HCT116 (cell line): ENCODE results near the gene GCN1. TPM values are rescaled to one million over a fixed set of nuclear protein-coding genes. Genes with fewer than 3 reads are reported as not detected.

Source experiments
- ATAC-seq: fragments of 200-7000 bp; cut with Tn5 transposase; 2 replicates; pipeline ENCODE4 v1.9.1; 2020; ENCODE audit warnings: mild to moderate bottlenecking, moderate library complexity
- BruUV-seq: library from RNA; stranded (reverse); fragments of 400-500 nt; replicated peaks from 2 replicates; lab custom pipeline; 2021; lab: Mats Ljungman, UMichigan
- CTCF ChIA-PET: fragments of 300-600 bp; sonication (Branson Sonifier 250); formaldehyde crosslinking; loops from one replicate; lab custom pipeline; 2021; ENCODE audit warnings: antibody characterized with exemption; lab: Charles Lee
- POLR2A ChIA-PET: fragments of 300-600, 350-600 bp; sonication (Branson Sonifier 250); formaldehyde crosslinking; loops from one replicate; lab custom pipeline; 2021; ENCODE audit warnings: antibody characterized with exemption; lab: Charles Lee
- RAD21 ChIA-PET, 2 experiments: fragments of 300-600 bp; sonication (Branson Sonifier 250); formaldehyde crosslinking; loops; one replicate each; lab custom pipeline; 2023; ENCODE audit warnings: low total read pairs in 2 of 2; ENCODE audit not compliant: uncharacterized antibody in 2 of 2, unreplicated experiment in 2 of 2, low non-redundant PET in 1 of 2; lab: Charles Lee
- DNase-seq: peaks from one replicate; pipeline ENCODE4 v3.0.0-alpha.2; 2010; ENCODE audit warnings: low read depth, low spot score
- H2AFZ ChIP-seq: fragments of 200-600 bp; shearing (Covaris generic), sonication (generic); 2 replicates; pipeline ENCODE4 v1.6.1; 2017; ENCODE audit warnings: low read depth, mixed run types, mixed read lengths, antibody characterized with exemption, low read length; ENCODE audit not compliant: poor library complexity, severe bottlenecking
- H3K27ac ChIP-seq: 2 replicates; pipeline ENCODE4 v1.5.1; 2012; ENCODE audit warnings: low read depth, low read length
- H3K27me3 ChIP-seq: fragments of 200-600 bp; sonication (generic); 2 replicates; pipeline ENCODE4 v1.6.1; 2016; ENCODE audit warnings: mixed run types, low read length, mixed read lengths; ENCODE audit not compliant: insufficient read depth
- H3K36me3 ChIP-seq, 2 experiments: fragments of 200-500 bp in 1 of 2; fragments of 200-600 bp in 1 of 2; sonication (Bioruptor generic) in 1 of 2; sonication (generic) in 1 of 2; 2 replicates each; pipeline versions ENCODE4 v1.5.1 to v1.6.1; 2014 to 2016; ENCODE audit warnings: low read length in 2 of 2, inconsistent platforms in 1 of 2, mixed read lengths in 1 of 2, mixed run types in 1 of 2; ENCODE audit not compliant: insufficient read depth in 2 of 2, control insufficient read depth in 1 of 2
- H3K4me1 ChIP-seq, 2 experiments: fragments of 200-600 bp in 1 of 2; sonication (generic) in 1 of 2; 2 replicates each; pipeline versions ENCODE4 v1.5.1 to v1.6.1; 2012 to 2017; ENCODE audit warnings: low read length in 2 of 2, inconsistent platforms in 1 of 2, mild to moderate bottlenecking in 1 of 2, mixed read lengths in 1 of 2, mixed run types in 1 of 2, moderate library complexity in 1 of 2; ENCODE audit not compliant: insufficient read depth in 2 of 2, control insufficient read depth in 1 of 2
- H3K4me2 ChIP-seq: fragments of 200-600 bp; sonication (generic); 2 replicates; pipeline ENCODE4 v1.6.1; 2017; ENCODE audit warnings: mixed run types, low read length, mixed read lengths
- H3K4me3 ChIP-seq, 2 experiments: fragments of 200-600 bp in 1 of 2; sonication (generic) in 1 of 2; replicated peaks in 1 of 2; 2 replicates each; pipeline ENCODE4 v1.5.1; 2011 to 2016; ENCODE audit warnings: low read length in 2 of 2, control low read depth in 1 of 2, low read depth in 1 of 2, mild to moderate bottlenecking in 1 of 2, mixed read lengths in 1 of 2, mixed run types in 1 of 2
- H3K79me2 ChIP-seq: fragments of 200-600 bp; sonication (generic); 2 replicates; pipeline ENCODE4 v1.6.1; 2017; ENCODE audit warnings: mild to moderate bottlenecking, mixed run types, low read length, moderate library complexity, mixed read lengths; ENCODE audit not compliant: insufficient read depth
- H3K9ac ChIP-seq: fragments of 200-600 bp; sonication (generic); 2 replicates; pipeline ENCODE4 v1.6.1; 2016; ENCODE audit warnings: low read length, mixed read lengths
- H3K9me2 ChIP-seq: fragments of 200-600 bp; sonication (generic), shearing (Covaris generic); 2 replicates; pipeline ENCODE4 v1.6.1; 2017; ENCODE audit warnings: mixed run types, mild to moderate bottlenecking, moderate library complexity; ENCODE audit not compliant: insufficient read depth
- H3K9me3 ChIP-seq, 2 experiments: fragments of 200-500 bp in 1 of 2; fragments of 200-600 bp in 1 of 2; sonication (Bioruptor generic) in 1 of 2; sonication (generic) in 1 of 2; 2 replicates each; pipeline ENCODE4 v1.6.1; 2014 to 2017; ENCODE audit warnings: low read length in 2 of 2, mixed read lengths in 2 of 2, inconsistent platforms in 1 of 2, low read depth in 1 of 2, mild to moderate bottlenecking in 1 of 2, mixed run types in 1 of 2, moderate library complexity in 1 of 2; ENCODE audit not compliant: control insufficient read depth in 1 of 2, insufficient read depth in 1 of 2
- H4K20me1 ChIP-seq: fragments of 200-600 bp; sonication (generic), shearing (Covaris generic); 2 replicates; pipeline ENCODE4 v1.6.1; 2017; ENCODE audit warnings: mixed run types, mild to moderate bottlenecking, moderate library complexity; ENCODE audit not compliant: insufficient read depth
- CBX3 ChIP-seq: IDR thresholded peaks from 2 replicates; pipeline ENCODE4 v1.6.1; 2012; ENCODE audit warnings: low read depth
- EGR1 ChIP-seq: IDR thresholded peaks from 2 replicates; pipeline ENCODE4 v1.6.1; 2012; ENCODE audit warnings: low read depth
- JUND ChIP-seq: IDR thresholded peaks from 2 replicates; pipeline ENCODE4 v1.6.1; 2012
- POLR2A ChIP-seq: IDR thresholded peaks from 2 replicates; pipeline ENCODE4 v1.7.0; 2011; ENCODE audit warnings: borderline replicate concordance; ENCODE audit not compliant: insufficient read depth, insufficient read length; ENCODE audit errors: extremely low read depth
- REST ChIP-seq: IDR thresholded peaks from 2 replicates; pipeline ENCODE4 v1.6.1; 2012; ENCODE audit warnings: low read depth
- SIN3A ChIP-seq: IDR thresholded peaks from 2 replicates; pipeline ENCODE4 v1.6.1; 2012; ENCODE audit warnings: low read depth
- SP1 ChIP-seq: IDR thresholded peaks from 2 replicates; pipeline ENCODE4 v1.6.1; 2012; ENCODE audit warnings: low read depth
- SRF ChIP-seq: IDR thresholded peaks from 2 replicates; pipeline ENCODE4 v1.6.1; 2012; ENCODE audit warnings: low read depth
- TCF7L2 ChIP-seq: IDR thresholded peaks from 2 replicates; pipeline ENCODE4 v1.7.0; 2011; ENCODE audit warnings: borderline replicate concordance, inconsistent platforms; ENCODE audit not compliant: insufficient read depth, insufficient read length; ENCODE audit errors: extremely low read depth
- ZFX ChIP-seq: fragments of 450-650 bp; IDR thresholded peaks from 2 replicates; pipeline ENCODE4 v1.6.1; 2017
- intact Hi-C: fragments of 100-400 bp; cut with micrococcal nuclease; formaldehyde crosslinking; loops from 2 replicates; pipeline ENCODE4 v1.10.0; 2022
- total RNA-seq: library from RNA; stranded (reverse); gene quantifications from one replicate; pipeline ENCODE4 v1.2.1, GENCODE V29; 2021; ENCODE audit not compliant: unreplicated experiment
- TF ChIP-seq, protein P1 (sequence below): IDR thresholded peaks from 2 replicates; pipeline ENCODE4 v1.6.1; 2011; ENCODE audit warnings: mild to moderate bottlenecking, low read length, moderate library complexity; ENCODE audit not compliant: insufficient replicate concordance; ENCODE audit errors: extremely low read depth
- TF ChIP-seq, protein P2 (sequence below): IDR thresholded peaks from 2 replicates; pipeline ENCODE4 v1.6.1; 2012

GCN1 gene
- total RNA-seq, 1 experiment from 2014 or later: 184 TPM

DNA sequence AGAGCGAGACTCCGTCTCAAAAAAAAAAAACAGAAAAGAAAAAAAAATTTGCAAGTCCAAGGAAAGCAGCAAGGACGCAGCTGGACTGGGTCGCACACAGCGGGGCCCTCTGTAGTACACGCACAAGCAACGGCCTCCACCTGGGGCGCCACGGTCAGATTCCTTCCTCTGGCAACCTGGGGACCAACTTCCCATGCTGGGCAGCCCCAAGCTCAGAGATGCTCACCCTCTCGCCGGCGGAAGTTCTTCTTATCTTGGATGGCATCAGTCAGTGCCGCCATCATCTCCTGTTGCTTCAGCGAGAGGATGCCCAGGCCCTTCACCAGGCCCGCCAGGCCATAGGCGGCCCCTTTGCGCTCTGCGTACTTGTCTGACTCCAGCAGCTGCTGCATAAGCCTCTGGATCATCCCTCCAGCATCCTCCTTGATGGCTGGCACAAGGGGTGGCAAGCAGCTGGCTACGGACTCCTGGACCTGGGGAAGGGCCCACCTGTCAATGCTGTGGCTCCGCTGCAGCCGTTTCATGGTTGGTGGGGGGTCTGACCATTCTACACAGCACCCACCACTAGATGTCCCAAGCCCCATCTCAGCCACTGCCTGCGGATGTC is 43.5 kb downstream of the GCN1 start:
- CTCF ChIA-PET: no interaction called here
- intact Hi-C loops: no loop called here
- Histone ChIP-seq H3K36me3 (peaks cover 72 to 87% of the 10 kb centered on the region in 2 experiments), H4K20me1 (no peaks in the 10 kb centered on the region), H3K27ac (no peak overlapping the region), H3K79me2 (peaks cover 8% of the 10 kb centered on the region; the same call in 1 of the 2 replicates), H3K9me2 (no peaks in the 10 kb centered on the region), H3K4me1 (no peaks in the 10 kb centered on the region), H3K4me2 (no peak overlapping the region), H2AFZ (no peak overlapping the region), H3K9me3 (no peaks in the 10 kb centered on the region), H3K4me3 (no peak overlapping the region), H3K27me3 (no peaks in the 10 kb centered on the region), H3K9ac (no peak overlapping the region)
- ATAC-seq (no peak), DNase-seq (no peak)
- POLR2A ChIA-PET: no interaction called here
- BruUV-seq: no TSS peak
- TF ChIP-seq, protein P1, sequence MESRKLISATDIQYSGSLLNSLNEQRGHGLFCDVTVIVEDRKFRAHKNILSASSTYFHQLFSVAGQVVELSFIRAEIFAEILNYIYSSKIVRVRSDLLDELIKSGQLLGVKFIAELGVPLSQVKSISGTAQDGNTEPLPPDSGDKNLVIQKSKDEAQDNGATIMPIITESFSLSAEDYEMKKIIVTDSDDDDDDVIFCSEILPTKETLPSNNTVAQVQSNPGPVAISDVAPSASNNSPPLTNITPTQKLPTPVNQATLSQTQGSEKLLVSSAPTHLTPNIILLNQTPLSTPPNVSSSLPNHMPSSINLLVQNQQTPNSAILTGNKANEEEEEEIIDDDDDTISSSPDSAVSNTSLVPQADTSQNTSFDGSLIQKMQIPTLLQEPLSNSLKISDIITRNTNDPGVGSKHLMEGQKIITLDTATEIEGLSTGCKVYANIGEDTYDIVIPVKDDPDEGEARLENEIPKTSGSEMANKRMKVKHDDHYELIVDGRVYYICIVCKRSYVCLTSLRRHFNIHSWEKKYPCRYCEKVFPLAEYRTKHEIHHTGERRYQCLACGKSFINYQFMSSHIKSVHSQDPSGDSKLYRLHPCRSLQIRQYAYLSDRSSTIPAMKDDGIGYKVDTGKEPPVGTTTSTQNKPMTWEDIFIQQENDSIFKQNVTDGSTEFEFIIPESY: no peak
- TF ChIP-seq EGR1 (no peak), ZFX (no peak)
- RAD21 ChIA-PET: no interaction called here

DNA sequence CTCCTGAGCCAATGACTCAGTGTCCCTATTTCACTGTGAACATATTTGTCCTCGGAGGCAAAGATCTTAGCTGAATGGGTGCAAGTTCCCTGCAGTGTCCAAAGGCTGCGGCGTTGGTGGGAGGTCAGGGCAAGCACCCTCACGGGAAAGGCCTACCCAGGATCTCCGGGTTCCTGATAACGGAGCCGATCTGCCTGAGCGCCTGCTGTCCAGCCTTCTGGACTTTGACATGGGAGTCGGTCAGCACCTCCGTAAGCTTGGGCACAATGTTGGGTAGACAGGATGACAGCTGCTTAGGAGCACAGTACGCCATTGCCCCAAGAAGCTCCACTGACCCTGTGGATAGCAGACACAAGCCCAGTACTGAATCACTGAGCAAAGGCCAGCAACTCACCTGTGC is 46.5 kb downstream of the GCN1 start:
- RAD21 ChIA-PET: no interaction called here
- TF ChIP-seq, protein P2, sequence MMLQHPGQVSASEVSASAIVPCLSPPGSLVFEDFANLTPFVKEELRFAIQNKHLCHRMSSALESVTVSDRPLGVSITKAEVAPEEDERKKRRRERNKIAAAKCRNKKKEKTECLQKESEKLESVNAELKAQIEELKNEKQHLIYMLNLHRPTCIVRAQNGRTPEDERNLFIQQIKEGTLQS: no peak
- no peak for TF ChIP-seq SP1
- TF ChIP-seq TCF7L2: no peak
- TF ChIP-seq CBX3: no peak
- no peak for TF ChIP-seq REST
- no peak for TF ChIP-seq SIN3A
- no peak for TF ChIP-seq JUND
- no peak for TF ChIP-seq ZFX
- no peak for TF ChIP-seq POLR2A
- no peak for TF ChIP-seq SRF
- TF ChIP-seq EGR1: no peak
- TF ChIP-seq, protein P1: no peak

More for the DNA sequence above, 46.5 kb downstream of the GCN1 start:
- no peaks in the 10 kb centered on the region for H3K9me3 ChIP-seq
- POLR2A ChIA-PET: interaction anchor here (1.2 kb wide), 1 partner anchor 53 kb away, joined by 3 read pairs; the partner anchor contains the start of gene RPLP0
- intact Hi-C loops: no loop called here
- H3K4me3 ChIP-seq: no peak overlapping the region
- no peak overlapping the region for H3K27ac ChIP-seq
- no peak overlapping the region for H3K4me2 ChIP-seq
- ATAC-seq: no peak
- no peak overlapping the region for H3K9ac ChIP-seq
- no peaks in the 10 kb centered on the region for H3K9me2 ChIP-seq
- H3K36me3 ChIP-seq: peaks cover 74 to 76% of the 10 kb centered on the region in 2 experiments
- H3K4me1 ChIP-seq: no peaks in the 10 kb centered on the region
- DNase-seq: no peak
- no peaks in the 10 kb centered on the region for H4K20me1 ChIP-seq
- no peak overlapping the region for H2AFZ ChIP-seq
- peaks cover 3% of the 10 kb centered on the region; the same call in 1 of the 2 replicates for H3K79me2 ChIP-seq
- BruUV-seq: no TSS peak
- CTCF ChIA-PET: no interaction called here
- H3K27me3 ChIP-seq: no peaks in the 10 kb centered on the region
